ENCODE measurements around the gene KRTAP15-1.
A peak's percentile ranks its signal among the peaks of the same experiment; 100 is the strongest.

Gene KRTAP15-1

GRCh38 chr21:30439975-30440374, at the start of gene KRTAP15-1:
Gene KRTAP15-1 (plus strand): TSS chr21:30440275. CDS start chr21:30440328, 53 bp downstream.
- DNase-seq (ENCODE audit: low read depth in 2 of 3, low spot score in 2 of 3), result no peak

- no peak for DNase-seq (ENCODE audit: low read depth in 2 of 3, low spot score in 2 of 3)
Observed at GRCh38 chr21:30391492-30392025, 48.5 kb upstream of the KRTAP15-1 start.

GRCh38 chr21:30395731-30396130, 44.3 kb upstream of the KRTAP15-1 start, which contains the start of gene KRTAP13-1:
Gene KRTAP13-1 (plus strand): TSS chr21:30396031. CDS start chr21:30396087, 56 bp downstream.
- no peak for DNase-seq (ENCODE audit: low read depth in 2 of 3, low spot score in 2 of 3)

GRCh38 chr21:30408782-30409494, 31.1 kb upstream of the KRTAP15-1 start:
- no peak for DNase-seq (ENCODE audit: low read depth in 2 of 3, low spot score in 2 of 3)

DNA sequence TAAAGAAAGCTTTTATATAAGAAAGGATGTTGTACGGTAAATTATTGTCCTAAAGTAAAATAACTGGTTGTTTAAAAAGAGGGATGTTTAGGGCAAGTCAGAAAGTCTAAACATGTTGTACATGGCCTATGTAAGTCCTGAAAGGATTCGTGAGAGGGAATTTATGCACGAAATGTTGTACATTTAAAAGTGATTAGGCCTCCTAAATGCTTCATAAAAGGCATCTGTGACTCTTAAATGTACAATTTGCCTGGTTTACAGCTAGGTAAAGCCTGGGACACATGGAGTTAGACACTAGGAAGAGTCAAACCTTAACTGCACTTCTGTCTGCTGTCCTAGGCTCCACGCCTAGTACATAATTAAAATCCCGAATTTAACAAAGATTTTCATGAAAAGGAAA, 24.1 kb upstream of the KRTAP15-1 start:
- DNase-seq (ENCODE audit: low read depth in 2 of 3, low spot score in 2 of 3), result no peak

DNA sequence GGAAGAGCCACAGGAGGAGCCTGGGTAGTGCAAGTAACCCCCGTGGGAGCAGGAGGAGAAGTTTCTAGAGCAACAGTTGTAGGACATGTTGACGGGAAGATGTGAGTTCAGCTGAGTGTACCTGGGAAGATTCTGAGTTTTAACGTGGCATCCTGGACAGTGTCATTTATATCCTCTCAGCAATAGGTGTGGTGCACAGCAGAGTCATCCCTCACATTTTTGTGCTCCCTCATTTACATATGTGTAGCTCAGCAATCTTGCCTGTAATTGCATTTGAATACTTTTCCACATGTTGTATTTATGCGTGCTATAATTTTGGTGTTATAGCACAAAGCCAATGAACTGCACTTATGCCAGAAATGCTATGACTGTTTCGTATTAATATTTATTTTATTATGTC, 14.2 kb upstream of the KRTAP15-1 start, which contains the start of gene KRTAP13-3:
Gene KRTAP13-3 (minus strand): TSS at position 101 of the 400 bp plus-strand sequence. CDS start 14 bp downstream, at position 87.
- no peak for DNase-seq (ENCODE audit: low read depth in 2 of 3, low spot score in 2 of 3)

GRCh38 chr21:30426731-30427130, 13.3 kb upstream of the KRTAP15-1 start:
- no peak for DNase-seq (ENCODE audit: low read depth in 2 of 3, low spot score in 2 of 3)

DNA sequence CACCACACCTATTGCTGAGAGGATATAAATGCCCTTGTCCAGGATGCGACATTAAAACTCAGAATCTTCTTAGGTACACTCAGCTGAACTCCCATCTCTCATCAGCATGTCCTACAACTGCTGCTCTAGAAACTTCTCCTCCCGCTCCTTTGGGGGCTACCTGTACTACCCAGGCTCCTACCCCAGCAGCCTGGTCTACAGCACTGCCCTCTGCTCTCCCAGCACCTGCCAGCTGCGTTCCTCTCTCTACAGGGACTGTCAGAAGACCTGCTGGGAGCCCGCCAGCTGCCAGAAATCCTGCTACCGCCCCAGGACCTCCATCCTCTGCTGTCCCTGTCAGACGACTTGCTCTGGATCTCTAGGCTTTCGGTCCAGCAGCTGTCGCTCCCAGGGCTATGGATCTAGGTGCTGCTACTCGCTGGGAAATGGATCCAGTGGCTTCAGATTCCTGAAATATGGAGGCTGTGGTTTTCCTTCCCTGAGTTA, 9.9 kb upstream of the KRTAP15-1 start, which contains the start of gene KRTAP13-4:
Gene KRTAP13-4 (plus strand): TSS at position 51 of the 486 bp plus-strand sequence. CDS start 56 bp downstream, at position 107.
- no peak for DNase-seq (ENCODE audit: low read depth in 2 of 3, low spot score in 2 of 3)

DNA sequence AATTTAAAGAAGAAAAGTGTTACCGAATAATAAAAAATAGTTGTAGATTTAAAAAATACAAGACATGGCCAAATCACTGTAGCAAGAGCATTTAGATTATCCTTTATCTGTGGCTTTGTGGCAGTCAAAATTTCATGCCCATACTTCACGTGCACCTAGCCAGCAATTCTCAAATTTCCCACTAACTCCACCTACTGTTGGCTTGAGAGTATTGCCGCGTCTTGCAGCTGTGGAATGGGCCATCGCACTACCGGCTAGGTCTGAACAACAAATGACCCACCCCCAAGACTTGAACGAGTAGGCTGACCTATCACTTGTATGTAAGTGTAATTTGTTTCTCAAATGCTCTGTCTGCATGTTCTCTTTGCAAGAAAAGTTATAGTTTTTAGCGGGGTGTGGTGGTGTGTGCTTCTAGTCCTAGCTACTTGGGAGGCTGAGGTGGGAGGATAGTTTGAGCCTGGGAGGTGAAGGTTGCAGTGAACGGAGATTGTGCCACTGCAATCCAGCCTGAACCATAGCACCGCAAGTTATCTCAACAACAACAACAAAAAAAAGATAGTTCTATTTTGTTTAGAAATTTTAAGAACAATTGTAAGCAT, 5.9 kb upstream of the KRTAP15-1 start:
- peak in 1 of 3 experiments; percentile 0 for DNase-seq (ENCODE audit: low read depth in 2 of 3, low spot score in 2 of 3)

DNA sequence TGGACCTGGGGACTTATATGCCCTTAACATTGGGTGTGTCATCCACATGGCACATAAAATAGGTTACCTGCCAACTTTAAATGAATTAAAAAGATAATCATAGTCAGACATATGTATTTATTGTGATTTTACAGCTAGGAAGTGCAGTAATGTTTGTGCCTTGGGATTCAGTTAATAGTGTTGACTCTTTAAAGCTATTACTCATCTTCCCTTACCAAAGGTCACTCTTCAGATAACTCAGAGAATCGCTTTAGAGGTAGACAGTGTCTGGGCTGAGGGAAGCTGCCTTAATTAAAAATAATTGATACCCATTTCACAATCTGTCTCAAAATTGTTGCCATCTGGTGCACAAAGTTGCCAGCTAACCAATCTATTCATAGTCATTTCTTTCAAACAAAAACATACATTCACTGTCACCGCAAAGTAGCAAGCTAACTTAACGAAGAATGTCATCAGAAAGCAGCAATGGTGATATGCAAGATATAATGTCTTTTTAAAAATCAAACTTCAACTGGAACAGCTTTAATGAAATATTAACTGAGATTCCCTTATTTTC, 3.0 kb upstream of the KRTAP15-1 start:
- no peak for DNase-seq (ENCODE audit: low read depth in 2 of 3, low spot score in 2 of 3)

- DNase-seq (ENCODE audit: low read depth in 2 of 3, low spot score in 2 of 3), result no peak
Observed at GRCh38 chr21:30443226-30443625, 3.2 kb downstream of the KRTAP15-1 start.

DNA sequence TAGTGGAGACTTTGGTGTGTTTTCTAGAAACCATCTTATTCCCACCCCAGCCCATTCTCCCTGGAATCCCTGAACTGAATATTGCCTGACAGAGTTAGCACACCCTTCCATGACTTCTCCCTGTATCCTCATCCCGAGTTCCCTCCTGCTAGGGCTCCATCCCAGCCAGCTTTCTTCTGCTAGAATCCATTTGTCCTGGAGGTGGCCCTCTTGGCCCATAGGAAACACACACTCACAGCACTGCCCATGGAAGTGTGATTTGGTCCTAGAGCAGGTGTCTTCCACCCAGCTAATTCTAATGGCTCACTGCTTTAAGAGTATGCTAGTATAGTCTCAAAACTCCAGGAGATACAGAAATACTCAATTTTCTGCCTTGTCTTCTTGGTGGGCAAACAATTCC, 4.1 kb downstream of the KRTAP15-1 start:
- DNase-seq (ENCODE audit: low read depth in 2 of 3, low spot score in 2 of 3), result no peak

GRCh38 chr21:30447056-30447455, 7.0 kb downstream of the KRTAP15-1 start:
- DNase-seq (ENCODE audit: low read depth in 2 of 3, low spot score in 2 of 3), result no peak

DNA sequence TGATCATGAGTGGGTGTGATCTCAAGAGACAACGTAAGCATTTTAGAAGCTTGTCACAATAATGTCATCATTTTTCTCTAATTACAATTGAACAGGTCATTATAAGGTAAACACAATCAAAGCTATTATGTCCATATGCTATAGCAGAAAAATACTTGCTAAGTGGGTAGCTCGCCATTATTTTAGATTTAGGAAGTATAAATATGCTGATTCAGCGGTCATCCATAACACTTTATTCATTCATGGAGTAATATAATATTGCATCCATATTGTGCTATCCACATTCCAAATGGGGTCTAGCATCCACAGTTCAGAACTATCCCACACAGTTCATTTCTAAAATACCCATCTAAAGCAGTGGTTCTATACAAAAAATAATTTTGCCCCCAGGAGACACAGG, 8.4 kb downstream of the KRTAP15-1 start:
- DNase-seq (ENCODE audit: low read depth in 2 of 3, low spot score in 2 of 3), result no peak

- DNase-seq (ENCODE audit: low read depth in 2 of 3, low spot score in 2 of 3), result no peak
Observed at GRCh38 chr21:30463713-30464112, 23.6 kb downstream of the KRTAP15-1 start.

DNA sequence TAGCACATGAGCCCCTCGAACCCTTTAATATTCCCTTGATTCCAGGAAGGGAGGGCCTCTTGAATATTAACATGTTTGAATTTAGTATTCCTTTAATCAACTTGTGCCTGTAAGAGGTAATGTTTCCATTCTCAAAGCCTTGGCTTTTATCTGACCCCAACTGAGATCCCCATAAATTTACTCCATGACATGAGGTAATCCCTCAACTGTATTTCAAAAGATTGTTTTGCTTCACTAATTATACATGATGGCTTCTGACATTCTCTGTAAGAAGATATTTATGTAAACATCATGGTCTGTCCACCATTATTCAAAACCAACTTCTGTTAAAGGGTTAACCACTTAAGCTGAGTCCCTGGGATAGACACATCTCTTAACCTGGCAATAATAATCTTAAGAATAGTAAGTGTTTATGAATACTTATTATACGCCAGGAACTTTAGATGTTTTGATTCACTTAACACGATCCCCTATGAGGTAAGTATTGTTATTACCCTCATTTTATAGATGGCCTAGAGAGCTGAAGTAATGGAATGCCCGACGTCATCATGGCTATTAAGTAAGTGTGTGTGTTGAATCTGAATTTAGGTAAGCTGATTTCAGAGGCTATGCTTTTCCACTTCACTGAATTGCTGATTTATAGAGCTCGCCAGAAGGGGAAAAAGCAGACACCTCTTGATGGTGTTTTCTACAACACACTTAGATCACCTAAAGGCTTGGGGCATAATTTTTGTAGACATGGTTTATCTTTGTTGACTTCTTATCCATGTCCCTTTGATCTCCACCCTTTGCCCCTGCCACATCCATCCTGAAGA, 29.0 kb downstream of the KRTAP15-1 start:
- DNase-seq (ENCODE audit: low read depth in 2 of 3, low spot score in 2 of 3), result no peak

DNA sequence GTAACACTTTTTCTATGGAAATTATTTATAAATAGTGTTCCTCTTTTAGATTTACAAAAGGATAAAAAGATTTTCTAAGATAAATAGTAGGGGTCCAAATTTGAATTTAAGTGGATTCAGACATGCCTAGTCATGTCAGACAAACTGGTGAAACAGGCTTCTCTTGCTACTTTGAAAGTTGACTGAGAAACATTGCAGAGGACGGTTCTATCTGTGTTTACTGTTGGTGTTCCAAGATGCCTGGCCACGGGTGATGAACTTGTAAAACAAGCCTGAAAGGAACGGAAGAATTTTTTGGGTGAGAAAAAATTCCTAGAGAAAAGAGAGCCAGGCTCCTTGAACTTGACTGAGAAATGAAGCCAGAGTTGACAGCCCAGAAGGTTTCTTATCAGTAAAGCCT, 37.9 kb downstream of the KRTAP15-1 start:
- no peak for DNase-seq (ENCODE audit: low read depth in 2 of 3, low spot score in 2 of 3)

DNA sequence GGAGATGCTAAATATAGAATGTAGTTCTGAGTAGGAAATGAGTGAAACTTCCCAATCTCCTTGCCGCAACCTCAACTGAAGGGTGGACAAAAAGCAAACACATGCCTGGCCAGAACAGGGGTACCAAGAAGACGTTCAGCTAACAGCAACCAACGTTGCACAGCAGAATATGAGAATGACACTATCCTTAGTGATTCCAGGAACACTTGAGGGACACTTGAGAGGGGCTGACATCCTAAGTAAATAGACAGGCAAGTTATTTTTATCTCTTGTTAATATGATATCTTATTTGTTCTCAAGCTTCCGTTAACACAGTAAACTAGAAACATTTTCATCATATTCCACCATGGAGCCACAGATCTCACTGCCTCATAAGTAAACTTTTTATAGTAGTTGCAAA, 39.2 kb downstream of the KRTAP15-1 start:
- DNase-seq (ENCODE audit: low read depth in 2 of 3, low spot score in 2 of 3), result no peak

- no peak for DNase-seq (ENCODE audit: low read depth in 2 of 3, low spot score in 2 of 3)
Observed at GRCh38 chr21:30480145-30480544, 40.1 kb downstream of the KRTAP15-1 start, which contains the start of gene KRTAP19-1. Gene KRTAP19-1 (minus strand): TSS chr21:30480367. CDS start chr21:30480317, 50 bp downstream.

DNA sequence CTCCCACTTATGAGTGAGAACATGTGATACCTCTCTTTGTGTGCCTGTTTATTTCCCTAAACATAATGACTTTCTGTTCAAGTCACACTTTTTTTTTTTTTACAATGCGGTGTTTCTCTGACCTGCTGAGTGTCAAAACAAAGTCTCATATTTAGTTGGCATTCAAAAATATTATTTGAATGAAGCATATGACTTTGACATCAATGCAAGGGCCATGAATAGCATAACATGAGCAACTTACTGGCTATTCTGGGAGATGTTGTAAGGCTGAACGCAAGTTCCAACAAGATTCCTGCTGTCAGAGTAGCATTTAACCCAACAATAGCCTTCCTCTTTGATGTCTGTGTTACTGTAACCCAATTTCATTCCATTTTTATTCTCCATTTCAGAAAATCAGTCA, 42.1 kb downstream of the KRTAP15-1 start:
- no peak for DNase-seq (ENCODE audit: low read depth in 2 of 3, low spot score in 2 of 3)

- no peak for DNase-seq (ENCODE audit: low read depth in 2 of 3, low spot score in 2 of 3)
Observed at GRCh38 chr21:30486180-30486579, 46.1 kb downstream of the KRTAP15-1 start.

Data from activated CD8-positive, alpha-beta memory T cell treated with anti-CD3 and anti-CD28 coated beads for 48 hours (primary cell).